Neural cell (in vitro differentiated cells): ENCODE results near the gene AGXT2.

Experiments
- EP300 ChIP-seq: fragments of 450-650 bp; conservative IDR thresholded peaks from 2 replicates; pipeline ENCODE4 v1.6.1; 2014; ENCODE audit warnings: antibody characterized with exemption, mild to moderate bottlenecking, moderate library complexity; ENCODE audit not compliant: poor library complexity, severe bottlenecking
- EZH2 ChIP-seq: fragments of 200-600, 300-800 bp; shearing (Covaris generic), sonication (generic); IDR thresholded peaks from 2 replicates; pipeline ENCODE4 v1.6.1; 2014; ENCODE audit warnings: antibody characterized with exemption, low read length, borderline replicate concordance, mild to moderate bottlenecking; ENCODE audit not compliant: insufficient read depth, poor library complexity, severe bottlenecking
- MXI1 ChIP-seq: fragments of 450-650 bp; conservative IDR thresholded peaks from 2 replicates; pipeline ENCODE4 v1.6.1; 2014; ENCODE audit warnings: antibody characterized with exemption, mild to moderate bottlenecking; ENCODE audit not compliant: poor library complexity, severe bottlenecking
- POLR2AphosphoS5 ChIP-seq: IDR thresholded peaks from 2 replicates; pipeline ENCODE4 v1.6.1; 2012
- RAD21 ChIP-seq: fragments of 450-650 bp; conservative IDR thresholded peaks from 2 replicates; pipeline ENCODE4 v1.6.1; 2014; ENCODE audit warnings: antibody characterized with exemption, mild to moderate bottlenecking, moderate library complexity
- SMC3 ChIP-seq: fragments of 450-650 bp; conservative IDR thresholded peaks from 2 replicates; pipeline ENCODE4 v1.6.1; 2014; ENCODE audit warnings: antibody characterized with exemption, mild to moderate bottlenecking, moderate library complexity; ENCODE audit not compliant: poor library complexity
- TAF1 ChIP-seq: IDR thresholded peaks from 2 replicates; pipeline ENCODE4 v1.6.1; 2012; ENCODE audit warnings: low read depth
- TF ChIP-seq, protein P1 (sequence below): fragments of 450-650 bp; IDR thresholded peaks from 2 replicates; pipeline ENCODE4 v1.5.1; 2014; ENCODE audit warnings: antibody characterized with exemption, mild to moderate bottlenecking, moderate library complexity; ENCODE audit not compliant: poor library complexity, severe bottlenecking
- TF ChIP-seq, protein P2 (sequence below): IDR thresholded peaks from 2 replicates; pipeline ENCODE4 v1.6.1; 2012; ENCODE audit warnings: borderline replicate concordance

DNA sequence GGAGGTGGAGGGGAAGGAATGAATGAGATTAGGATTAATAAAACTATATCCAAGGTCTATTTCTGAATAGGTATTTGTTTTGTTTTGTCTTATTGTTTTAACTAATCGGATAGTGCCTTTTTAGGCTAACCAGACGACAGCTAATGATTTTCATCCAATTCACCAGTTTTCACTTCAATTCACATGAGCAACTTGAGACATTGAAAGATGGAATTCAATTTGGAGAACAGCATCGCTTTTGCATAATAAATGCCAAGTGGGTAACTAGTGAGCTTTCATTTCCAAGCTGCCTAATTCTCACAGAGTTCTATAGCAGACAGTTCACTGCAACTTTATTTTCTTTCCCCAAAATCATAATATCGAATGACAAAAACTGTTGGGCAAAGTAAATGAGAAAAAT, 5.0 kb downstream of the AGXT2 start:
- TF ChIP-seq EP300 (no peak), RAD21 (no peak), POLR2AphosphoS5 (no peak), TAF1 (no peak), EZH2 (no peak), MXI1 (no peak), SMC3 (no peak)
- TF ChIP-seq, protein P1, sequence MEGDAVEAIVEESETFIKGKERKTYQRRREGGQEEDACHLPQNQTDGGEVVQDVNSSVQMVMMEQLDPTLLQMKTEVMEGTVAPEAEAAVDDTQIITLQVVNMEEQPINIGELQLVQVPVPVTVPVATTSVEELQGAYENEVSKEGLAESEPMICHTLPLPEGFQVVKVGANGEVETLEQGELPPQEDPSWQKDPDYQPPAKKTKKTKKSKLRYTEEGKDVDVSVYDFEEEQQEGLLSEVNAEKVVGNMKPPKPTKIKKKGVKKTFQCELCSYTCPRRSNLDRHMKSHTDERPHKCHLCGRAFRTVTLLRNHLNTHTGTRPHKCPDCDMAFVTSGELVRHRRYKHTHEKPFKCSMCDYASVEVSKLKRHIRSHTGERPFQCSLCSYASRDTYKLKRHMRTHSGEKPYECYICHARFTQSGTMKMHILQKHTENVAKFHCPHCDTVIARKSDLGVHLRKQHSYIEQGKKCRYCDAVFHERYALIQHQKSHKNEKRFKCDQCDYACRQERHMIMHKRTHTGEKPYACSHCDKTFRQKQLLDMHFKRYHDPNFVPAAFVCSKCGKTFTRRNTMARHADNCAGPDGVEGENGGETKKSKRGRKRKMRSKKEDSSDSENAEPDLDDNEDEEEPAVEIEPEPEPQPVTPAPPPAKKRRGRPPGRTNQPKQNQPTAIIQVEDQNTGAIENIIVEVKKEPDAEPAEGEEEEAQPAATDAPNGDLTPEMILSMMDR: no peak
- TF ChIP-seq, protein P2, sequence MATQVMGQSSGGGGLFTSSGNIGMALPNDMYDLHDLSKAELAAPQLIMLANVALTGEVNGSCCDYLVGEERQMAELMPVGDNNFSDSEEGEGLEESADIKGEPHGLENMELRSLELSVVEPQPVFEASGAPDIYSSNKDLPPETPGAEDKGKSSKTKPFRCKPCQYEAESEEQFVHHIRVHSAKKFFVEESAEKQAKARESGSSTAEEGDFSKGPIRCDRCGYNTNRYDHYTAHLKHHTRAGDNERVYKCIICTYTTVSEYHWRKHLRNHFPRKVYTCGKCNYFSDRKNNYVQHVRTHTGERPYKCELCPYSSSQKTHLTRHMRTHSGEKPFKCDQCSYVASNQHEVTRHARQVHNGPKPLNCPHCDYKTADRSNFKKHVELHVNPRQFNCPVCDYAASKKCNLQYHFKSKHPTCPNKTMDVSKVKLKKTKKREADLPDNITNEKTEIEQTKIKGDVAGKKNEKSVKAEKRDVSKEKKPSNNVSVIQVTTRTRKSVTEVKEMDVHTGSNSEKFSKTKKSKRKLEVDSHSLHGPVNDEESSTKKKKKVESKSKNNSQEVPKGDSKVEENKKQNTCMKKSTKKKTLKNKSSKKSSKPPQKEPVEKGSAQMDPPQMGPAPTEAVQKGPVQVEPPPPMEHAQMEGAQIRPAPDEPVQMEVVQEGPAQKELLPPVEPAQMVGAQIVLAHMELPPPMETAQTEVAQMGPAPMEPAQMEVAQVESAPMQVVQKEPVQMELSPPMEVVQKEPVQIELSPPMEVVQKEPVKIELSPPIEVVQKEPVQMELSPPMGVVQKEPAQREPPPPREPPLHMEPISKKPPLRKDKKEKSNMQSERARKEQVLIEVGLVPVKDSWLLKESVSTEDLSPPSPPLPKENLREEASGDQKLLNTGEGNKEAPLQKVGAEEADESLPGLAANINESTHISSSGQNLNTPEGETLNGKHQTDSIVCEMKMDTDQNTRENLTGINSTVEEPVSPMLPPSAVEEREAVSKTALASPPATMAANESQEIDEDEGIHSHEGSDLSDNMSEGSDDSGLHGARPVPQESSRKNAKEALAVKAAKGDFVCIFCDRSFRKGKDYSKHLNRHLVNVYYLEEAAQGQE: no peak
